GM19397 (cell line): ENCODE results near the gene TUBB2B.
"Not testable (repeated sequence)": the region's sequence is repeated elsewhere in the genome, so short reads cannot be mapped to it uniquely, and the experiment has no call there.

ENCODE experiments used
- ATAC-seq: cut with Tn5 transposase; IDR thresholded peaks from one replicate; pipeline ENCODE4 v1.9.1; 2021; ENCODE audit warnings: mild to moderate bottlenecking, moderate library complexity; ENCODE audit not compliant: unreplicated experiment

Gene TUBB2B

GRCh38 chr6:3258720-3259490 is 31.5 kb upstream of the TUBB2B start, which contains the start of gene PSMG4:
Gene PSMG4, plus strand, starts transcription at chr6:3258947. Its CDS starts 76 bp downstream, at chr6:3259023.
- peak; percentile 79 for ATAC-seq

GRCh38 chr6:3258201-3258600 is 30.7 kb upstream of the TUBB2B start:
- ATAC-seq = no peak

DNA sequence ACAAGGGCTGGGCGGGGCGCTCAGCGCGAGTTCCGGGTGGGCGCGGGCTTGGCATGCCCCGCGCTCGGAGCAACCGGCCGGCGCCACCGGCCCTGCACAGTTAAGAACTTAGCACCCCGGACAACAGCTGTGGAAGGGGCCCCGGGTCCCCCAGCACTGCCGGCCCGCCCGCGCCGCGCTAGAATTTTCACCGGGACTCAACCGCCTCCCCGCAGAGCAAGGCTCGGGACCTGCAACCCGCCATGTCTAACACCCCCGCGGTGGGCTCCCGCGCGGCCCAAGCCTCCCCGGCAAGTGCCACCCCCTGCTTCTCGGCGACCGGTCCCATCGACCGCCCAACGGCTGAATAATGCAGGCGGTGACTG is 26.1 kb upstream of the TUBB2B start:
- ATAC-seq = no peak

GRCh38 chr6:3252861-3253596 is 25.6 kb upstream of the TUBB2B start:
- ATAC-seq = no peak

DNA sequence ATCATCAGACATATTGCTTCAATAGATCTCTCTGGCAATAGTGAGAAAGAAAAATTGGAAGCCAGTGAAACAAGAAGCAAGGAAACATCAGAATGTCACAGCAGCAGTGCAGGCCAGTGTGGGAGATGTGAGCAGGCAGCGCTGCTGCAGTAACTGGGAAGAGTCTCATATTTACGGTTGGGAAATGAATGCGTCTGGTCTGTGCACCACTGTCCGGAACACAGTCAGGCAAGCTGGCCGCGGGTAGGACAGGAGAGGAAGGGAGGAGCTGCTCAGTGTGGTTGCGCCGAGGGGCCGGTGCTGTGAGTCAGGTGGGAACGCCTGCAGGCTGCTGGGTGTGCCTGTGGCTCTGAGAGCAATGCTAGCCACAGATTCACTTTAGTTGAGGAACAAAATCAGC is 24.9 kb upstream of the TUBB2B start:
- ATAC-seq = no peak

DNA sequence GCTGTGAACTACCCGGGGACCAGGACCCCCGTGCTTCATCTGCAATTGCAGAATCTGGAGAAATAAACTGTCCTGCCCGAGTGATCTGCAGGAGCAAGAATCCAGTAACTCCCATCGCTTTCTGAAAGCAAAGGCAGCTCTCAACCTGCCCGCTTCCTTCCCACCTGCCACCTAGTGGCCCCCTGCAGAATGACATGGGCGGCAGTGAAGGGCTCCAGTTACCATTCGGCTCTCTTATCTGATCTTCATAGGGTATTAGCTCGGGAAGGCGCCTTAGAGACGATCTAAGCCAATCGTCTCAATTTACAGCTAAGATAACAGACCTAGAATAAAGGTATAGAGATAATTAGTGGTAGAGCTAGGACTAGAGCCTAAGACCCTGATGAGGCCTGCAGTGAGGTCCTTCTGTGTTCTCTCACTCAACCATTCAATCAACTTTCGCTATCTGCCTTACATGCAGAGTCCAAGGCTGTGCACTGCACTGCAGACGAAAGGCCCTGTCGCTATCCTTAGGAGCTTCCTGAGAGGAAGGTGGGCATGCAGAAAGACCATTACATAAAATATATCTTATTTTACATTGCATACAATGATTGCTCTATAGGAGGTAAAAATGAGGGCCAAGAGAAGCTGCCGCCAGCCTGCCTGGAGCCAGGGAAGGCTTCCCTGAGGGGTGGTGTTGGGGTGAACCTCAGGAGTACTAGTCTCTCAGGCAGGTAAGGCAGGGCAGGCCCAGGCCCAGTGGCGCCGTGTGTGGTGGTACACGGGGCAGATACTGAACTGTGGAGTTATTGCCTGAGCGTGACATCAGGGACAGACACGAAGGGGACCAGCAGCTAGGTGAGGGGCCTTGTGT is 24.2 kb upstream of the TUBB2B start:
- no peak for ATAC-seq

- ATAC-seq = no peak
Observed at GRCh38 chr6:3250231-3250675, 22.8 kb upstream of the TUBB2B start.

- ATAC-seq = no peak
Observed at GRCh38 chr6:3249821-3250220, 22.4 kb upstream of the TUBB2B start.

DNA sequence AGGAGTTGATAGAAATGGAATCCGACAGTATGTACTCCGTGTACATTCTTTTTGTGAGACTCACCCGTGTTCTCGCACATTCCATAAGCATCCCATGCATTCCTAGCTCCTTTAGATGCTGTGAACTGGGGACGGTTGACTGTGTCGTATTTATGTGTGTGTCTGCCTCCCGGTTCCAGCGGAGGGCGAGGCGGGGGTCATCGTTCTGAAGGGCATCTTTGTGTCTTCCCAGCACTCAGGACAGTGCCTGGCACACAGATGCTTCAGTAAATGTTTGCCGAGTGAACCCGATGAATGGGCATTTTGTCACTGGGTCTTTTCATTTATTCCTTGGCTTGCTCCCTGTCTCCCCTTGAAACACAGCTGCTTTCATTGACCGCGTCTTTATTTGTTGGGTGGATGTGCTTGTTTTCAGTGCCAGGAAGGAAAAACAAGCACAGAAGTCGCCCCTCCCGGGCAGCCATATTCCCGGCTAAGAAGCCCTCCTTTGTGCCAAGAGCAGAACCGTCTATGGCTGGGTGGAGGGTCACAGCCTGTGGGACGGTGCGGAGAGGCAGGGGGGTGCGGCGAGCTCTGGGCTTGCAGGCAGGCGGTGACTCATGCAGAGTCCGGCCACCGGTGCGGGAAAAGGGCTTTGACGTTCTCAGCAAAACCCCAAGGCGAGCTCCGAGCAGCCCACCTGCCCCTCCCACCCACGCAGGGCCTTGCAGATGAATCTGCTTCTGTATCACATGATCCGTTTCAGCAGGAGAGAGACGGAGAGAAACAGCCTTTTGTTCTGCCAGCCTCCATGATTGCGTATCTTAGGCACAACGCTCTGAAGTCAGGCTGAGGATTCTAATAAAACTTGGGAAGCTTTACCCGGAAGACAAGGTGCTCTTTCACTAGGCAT is 20.0 kb upstream of the TUBB2B start:
- no peak for ATAC-seq

GRCh38 chr6:3245216-3245615 is 17.8 kb upstream of the TUBB2B start:
- ATAC-seq = no peak

DNA sequence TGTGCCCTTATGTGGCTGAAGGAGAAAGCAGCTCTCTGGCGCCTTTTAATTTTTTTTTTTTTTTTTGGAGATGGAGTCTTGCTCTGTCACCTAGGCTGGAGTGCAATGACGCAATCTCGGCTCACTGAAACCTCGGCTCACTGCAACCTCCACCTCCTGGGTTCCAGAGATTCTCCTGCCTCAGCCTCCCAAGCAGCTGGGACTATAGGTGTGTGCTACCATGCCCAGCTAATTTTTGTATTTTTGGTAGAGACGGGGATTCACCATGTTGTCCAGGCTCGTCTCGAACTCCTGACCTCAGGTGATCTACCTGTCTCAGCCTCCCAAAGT is 17.3 kb upstream of the TUBB2B start:
- not testable (repeated sequence) for ATAC-seq

DNA sequence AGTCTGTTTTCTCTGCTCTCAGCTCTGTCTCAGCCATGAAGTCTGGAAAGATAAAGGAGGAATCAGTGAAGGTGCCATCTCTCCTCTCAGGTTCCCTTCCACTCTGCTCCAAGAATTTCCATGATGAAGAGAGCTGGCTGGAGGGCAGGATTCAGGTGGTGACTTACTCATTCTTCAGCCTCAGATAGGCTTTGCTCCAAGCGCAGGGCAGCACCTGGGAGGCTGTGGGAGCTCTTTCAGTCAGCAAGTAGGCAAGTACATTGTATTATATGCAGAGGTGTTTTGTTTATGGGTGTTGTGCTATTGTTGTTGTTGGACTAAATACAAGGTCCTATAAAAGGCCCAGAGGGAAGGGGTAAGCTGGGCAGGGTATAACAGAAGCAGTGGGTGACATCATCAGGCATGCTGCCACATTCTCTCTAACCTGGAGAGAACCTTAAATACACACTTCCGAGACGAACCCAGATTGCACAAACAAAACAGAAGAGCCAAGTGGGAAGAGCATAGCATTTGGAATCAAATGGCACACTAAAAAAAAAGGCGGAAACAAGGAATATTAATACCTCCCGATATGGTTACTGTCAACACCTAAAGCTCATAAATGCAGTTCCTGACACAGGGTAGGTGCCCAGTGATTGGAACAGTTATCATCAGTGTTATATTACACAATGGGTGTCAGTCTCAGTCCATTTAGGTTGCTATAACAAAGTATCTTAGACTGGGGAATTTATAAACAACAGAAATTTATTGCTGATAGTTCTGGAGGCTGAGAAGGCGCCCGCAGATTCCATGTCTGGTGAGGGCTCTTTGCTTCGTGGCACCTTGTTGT is 16.8 kb upstream of the TUBB2B start:
- no peak for ATAC-seq

DNA sequence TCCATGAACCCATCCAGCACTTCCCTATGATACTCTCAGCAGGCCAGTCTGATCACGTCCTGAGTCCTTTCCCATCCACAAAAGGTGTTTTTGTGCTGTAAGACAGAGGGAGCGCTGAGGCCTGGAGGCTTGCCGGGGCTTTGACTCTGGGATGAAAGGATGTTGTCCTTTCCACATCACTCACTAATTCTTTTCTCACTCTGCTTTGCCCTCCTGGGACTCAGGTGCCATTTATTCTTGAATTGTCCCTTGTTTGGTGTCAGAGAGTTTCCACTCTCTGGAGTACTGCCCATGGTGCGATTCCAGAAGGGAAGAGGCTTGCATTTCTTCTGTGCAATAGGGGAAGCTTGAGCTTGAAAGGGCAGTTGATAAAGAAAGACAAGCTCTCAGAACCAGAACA is 15.3 kb upstream of the TUBB2B start:
- no peak for ATAC-seq

DNA sequence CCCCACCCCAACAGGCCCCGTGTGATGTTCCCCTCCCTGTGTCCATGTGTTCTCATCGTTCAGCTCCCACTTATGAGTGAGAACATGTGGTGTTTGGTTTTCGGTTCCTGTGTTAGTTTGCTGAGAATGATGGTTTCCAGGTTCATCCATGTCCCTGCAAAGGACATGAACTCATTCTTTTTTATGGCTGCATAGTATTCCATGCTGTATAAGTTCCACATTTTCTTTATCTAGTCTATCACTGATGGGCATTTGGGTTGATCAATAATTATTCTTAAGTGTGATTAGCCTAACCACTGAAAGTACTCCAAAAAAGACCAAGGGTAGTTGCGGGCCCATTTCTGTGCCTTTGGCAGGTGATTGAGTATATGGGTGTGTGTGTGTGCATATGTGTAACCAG is 14.3 kb upstream of the TUBB2B start:
- not testable (repeated sequence) for ATAC-seq

- no peak for ATAC-seq
Observed at GRCh38 chr6:3240595-3240994, 13.1 kb upstream of the TUBB2B start.

GRCh38 chr6:3239110-3239830 is 11.8 kb upstream of the TUBB2B start:
- no peak for ATAC-seq

GRCh38 chr6:3237761-3238662 is 10.6 kb upstream of the TUBB2B start:
- ATAC-seq = no peak

DNA sequence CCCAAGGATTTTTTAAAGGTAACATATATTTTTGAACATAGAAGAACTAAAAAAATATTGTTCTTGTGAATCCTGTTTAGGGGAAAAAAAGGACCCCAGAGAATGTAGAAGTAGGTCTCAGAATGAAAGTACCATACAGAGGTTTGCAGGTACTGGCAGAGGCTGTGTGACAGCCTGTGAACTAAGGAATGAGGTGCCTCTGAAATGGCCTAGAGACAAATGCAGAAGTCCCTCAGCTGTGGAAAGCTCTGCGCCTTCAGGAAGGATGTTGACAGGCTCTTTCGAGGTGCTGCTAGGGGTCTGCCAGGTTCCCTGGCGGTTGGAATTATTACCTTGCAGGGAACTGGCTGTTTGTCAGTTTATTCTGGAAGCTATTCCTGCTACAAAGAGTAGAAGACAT is 8.6 kb upstream of the TUBB2B start:
- no peak for ATAC-seq
